B cell (primary cell): Measurements from ENCODE around the gene ACAD8. TPM values are rescaled to one million over a fixed set of nuclear protein-coding genes. Genes with fewer than 3 reads are reported as not detected.

Experiments
- ATAC-seq: fragments of 200-7000 bp; cut with Tn5 transposase; one replicate; pipeline ENCODE4 v1.10.0; 2021; ENCODE audit warnings: low read depth, mild to moderate bottlenecking, moderate number of reproducible peaks, moderate library complexity
- CTCF ChIA-PET: fragments of 350-600 bp; sonication (Branson Sonifier 250); formaldehyde crosslinking; loops from one replicate; lab custom pipeline; 2021; ENCODE audit warnings: antibody characterized with exemption, inconsistent platforms; lab: Charles Lee
- POLR2A ChIA-PET: fragments of 350-600 bp; sonication (Branson Sonifier 250); formaldehyde crosslinking; loops from one replicate; lab custom pipeline; 2021; ENCODE audit warnings: antibody characterized with exemption; lab: Charles Lee
- DNase-seq: peaks from one replicate; pipeline ENCODE4 v3.0.0; 2013
- H2AFZ ChIP-seq: 2 replicates; pipeline ENCODE4 v1.6.1; 2012; ENCODE audit warnings: mild to moderate bottlenecking, low read depth, low read length; ENCODE audit not compliant: insufficient read depth, poor library complexity, severe bottlenecking
- H3K27ac ChIP-seq, 2 donors: 1 replicate in 1 of 2; 2 replicates in 1 of 2; pipeline ENCODE4 v1.5.1; 2012 to 2013; ENCODE audit warnings: low read length in 2 of 2, mild to moderate bottlenecking in 2 of 2, moderate library complexity in 1 of 2
- H3K27me3 ChIP-seq, 4 experiments: fragments of 200-600 bp in 1 of 4; sonication (generic) in 1 of 4; replicated peaks in 1 of 4; 1 replicate in 2 of 4; 2 replicates in 2 of 4; pipeline versions ENCODE4 v1.6.1 to v1.7.0; 2013 to 2016; ENCODE audit warnings: low read length in 3 of 4, mild to moderate bottlenecking in 2 of 4, mixed read lengths in 1 of 4, moderate library complexity in 1 of 4; ENCODE audit not compliant: insufficient read depth in 4 of 4, control insufficient read depth in 3 of 4; ENCODE audit errors: control extremely low read depth in 1 of 4
- H3K36me3 ChIP-seq, 2 experiments: replicated peaks in 1 of 2; 1 replicate in 1 of 2; 2 replicates in 1 of 2; pipeline versions ENCODE4 v1.6.1 to v1.7.1; 2013; ENCODE audit warnings: low read length in 1 of 2; ENCODE audit not compliant: insufficient read depth in 2 of 2, control insufficient read depth in 1 of 2; ENCODE audit errors: control extremely low read depth in 1 of 2, extremely low read depth in 1 of 2
- H3K4me1 ChIP-seq, 2 donors: fragments of 200-600 bp in 1 of 2; sonication (generic) in 1 of 2; 1 replicate in 1 of 2; 2 replicates in 1 of 2; pipeline versions ENCODE4 v1.5.1 to v1.6.1; 2013 to 2017; ENCODE audit warnings: low read length in 2 of 2; ENCODE audit not compliant: control insufficient read depth in 2 of 2, insufficient read depth in 2 of 2
- H3K4me2 ChIP-seq: replicated peaks from 2 replicates; pipeline ENCODE3; 2012; ENCODE audit warnings: mild to moderate bottlenecking, low read depth, low read length; ENCODE audit not compliant: poor library complexity, severe bottlenecking
- H3K4me3 ChIP-seq, 5 experiments: fragments of 200-600 bp in 1 of 5; sonication (generic) in 1 of 5; 1 replicate in 3 of 5; 2 replicates in 2 of 5; pipeline versions ENCODE4 v1.5.1 to v1.7.0; 2011 to 2016; ENCODE audit warnings: low read length in 4 of 5, mild to moderate bottlenecking in 4 of 5, low read depth in 2 of 5, control low read depth in 1 of 5, moderate library complexity in 1 of 5; ENCODE audit not compliant: insufficient read depth in 1 of 5; ENCODE audit errors: control extremely low read depth in 1 of 5, extremely low read depth in 1 of 5
- H3K79me2 ChIP-seq: fragments of 200-600 bp; sonication (generic); one replicate; pipeline ENCODE4 v1.6.0; 2016; ENCODE audit warnings: low read length; ENCODE audit not compliant: control insufficient read depth, insufficient read depth
- H3K9ac ChIP-seq: fragments of 200-600 bp; sonication (generic); 2 replicates; pipeline ENCODE4 v1.6.1; 2017; ENCODE audit warnings: mild to moderate bottlenecking, low read length, moderate library complexity
- H3K9me3 ChIP-seq, 3 donors: one replicate each; pipeline versions ENCODE4 v1.6.1 to v1.7.1; 2013; ENCODE audit warnings: low read length in 2 of 3; ENCODE audit not compliant: control insufficient read depth in 2 of 3, insufficient read depth in 1 of 3; ENCODE audit errors: control extremely low read depth in 1 of 3
- H4K20me1 ChIP-seq: 2 replicates; pipeline ENCODE4 v1.6.0; 2012; ENCODE audit warnings: mild to moderate bottlenecking, low read length; ENCODE audit not compliant: insufficient read depth, control insufficient read depth, poor library complexity, severe bottlenecking
- H3K27ac Mint-ChIP-seq: one replicate; pipeline ENCODE4 v1.8.0; 2021; ENCODE audit warnings: mixed read lengths
- H3K27me3 Mint-ChIP-seq: one replicate; pipeline ENCODE4 v1.8.0; 2021; ENCODE audit warnings: mixed read lengths
- H3K4me1 Mint-ChIP-seq: one replicate; pipeline ENCODE4 v1.8.0; 2021; ENCODE audit warnings: mixed read lengths
- H3K4me3 Mint-ChIP-seq: one replicate; pipeline ENCODE4 v1.8.0; 2021; ENCODE audit warnings: mixed read lengths
- H3K9me3 Mint-ChIP-seq: one replicate; pipeline ENCODE4 v1.8.0; 2022; ENCODE audit warnings: mixed read lengths; ENCODE audit not compliant: insufficient read depth
- CTCF ChIP-seq: fragments of 200-600 bp; IDR thresholded peaks from one replicate; pipeline ENCODE4 v1.8.0; 2022; ENCODE audit warnings: antibody characterized with exemption, mild to moderate bottlenecking
- EZH2 ChIP-seq: IDR thresholded peaks from 2 replicates; pipeline ENCODE4 v1.6.1; 2012; ENCODE audit warnings: borderline replicate concordance, low read depth, mild to moderate bottlenecking, moderate library complexity, low read length; ENCODE audit not compliant: insufficient read depth, poor library complexity, severe bottlenecking
- WGBS: methylation state at CpG from one replicate; pipeline ENCODE4 v1.1.5; 2013; ENCODE audit warnings: missing lambda C conversion rate; ENCODE audit not compliant: insufficient coverage; 5-methylcytosine and 5-hydroxymethylcytosine counted together
- intact Hi-C: fragments of 100-400 bp; cut with micrococcal nuclease; formaldehyde crosslinking; loops from one replicate; pipeline ENCODE4 v1.10.0; 2022
- polyA plus RNA-seq: library from polyadenylated mRNA; depleted of rRNA; stranded (reverse); fragments of >200 nt; gene quantifications from 2 replicates; pipeline ENCODE4 v1.2.3, GENCODE V29; 2012
- total RNA-seq, 2 donors: library from RNA; stranded (reverse); fragments of 120-200 nt in 1 of 2; gene quantifications; 1 replicate in 1 of 2; 2 replicates in 1 of 2; pipeline versions ENCODE4 v1.2.3 to v1.2.4, GENCODE V29; 2013 to 2022

ACAD8 gene
- total and polyA plus RNA-seq, 2 donors (not counting 1 experiment from before 2014, with no cell fraction given): 26.5 to 33.6 TPM

GRCh38 chr11:134312807-134313206 is 59.4 kb downstream of the ACAD8 start:
- Histone ChIP-seq H3K36me3 (no peaks in the 10 kb centered on the region), H3K27ac (no peak overlapping the region), H3K9me3 (peaks cover 0 to 7% (median 4%) of the 10 kb centered on the region in 3 donors), H2AFZ (no peak overlapping the region), H3K79me2 (no peaks in the 10 kb centered on the region), H3K4me1 (no peaks in the 10 kb centered on the region), H3K9ac (no peak overlapping the region), H3K4me2 (no peak overlapping the region), H3K27me3 (peaks cover 0 to 4% (median 0%) of the 10 kb centered on the region in 4 experiments), H3K4me3 (no peak overlapping the region), H4K20me1 (no peaks in the 10 kb centered on the region)
- intact Hi-C loops: no loop called here
- 81% methylated on average over 3 of the region's 5 CpGs for WGBS
- no peak overlapping the region for H3K4me3 Mint-ChIP-seq
- no peak overlapping the region for H3K27ac Mint-ChIP-seq
- no peak for DNase-seq
- no peak for ATAC-seq
- TF ChIP-seq CTCF (no peak), EZH2 (no peak)
- H3K4me1 Mint-ChIP-seq: no peaks in the 10 kb centered on the region
- H3K9me3 Mint-ChIP-seq: peaks cover 5% of the 10 kb centered on the region
- ChIA-PET CTCF (no interaction called here), POLR2A (no interaction called here)
- peaks cover 17% of the 10 kb centered on the region for H3K27me3 Mint-ChIP-seq

GRCh38 chr11:134313379-134313778 is 60.0 kb downstream of the ACAD8 start:
- H3K27me3 Mint-ChIP-seq: peaks cover 18% of the 10 kb centered on the region
- Histone ChIP-seq H3K9ac (no peak overlapping the region), H3K4me2 (no peak overlapping the region), H2AFZ (no peak overlapping the region), H4K20me1 (no peaks in the 10 kb centered on the region), H3K27me3 (peaks cover 0 to 4% (median 0%) of the 10 kb centered on the region in 4 experiments), H3K4me3 (no peak overlapping the region), H3K36me3 (no peaks in the 10 kb centered on the region), H3K9me3 (peaks cover 1 to 8% (median 4%) of the 10 kb centered on the region in 3 donors), H3K79me2 (no peaks in the 10 kb centered on the region), H3K27ac (no peak overlapping the region), H3K4me1 (no peaks in the 10 kb centered on the region)
- no peak for TF ChIP-seq CTCF
- TF ChIP-seq EZH2: no peak
- no peak for DNase-seq
- H3K9me3 Mint-ChIP-seq: peaks cover 7% of the 10 kb centered on the region
- 89% methylated on average over 10 of the region's 10 CpGs for WGBS
- H3K27ac Mint-ChIP-seq: no peak overlapping the region
- H3K4me1 Mint-ChIP-seq: no peaks in the 10 kb centered on the region
- intact Hi-C loops: no loop called here
- no peak for ATAC-seq
- ChIA-PET CTCF (no interaction called here), POLR2A (no interaction called here)
- no peak overlapping the region for H3K4me3 Mint-ChIP-seq
